SU-DHL-6 (cell line): Measurements from ENCODE around the gene CYLD.
A peak's percentile ranks its signal among the peaks of the same experiment; 100 is the strongest.

Experiments
- H2AFZ ChIP-seq: fragments of 200-600 bp; sonication (generic); 2 replicates; pipeline ENCODE4 v1.6.1; 2014; ENCODE audit warnings: low read depth, mild to moderate bottlenecking, moderate library complexity, mixed read lengths, antibody characterized with exemption, low read length; ENCODE audit not compliant: severe bottlenecking
- H3F3A ChIP-seq: fragments of 200-600 bp; shearing (Covaris generic); 2 replicates; pipeline ENCODE4 v1.6.0; 2016; ENCODE audit warnings: antibody characterized with exemption, mild to moderate bottlenecking; ENCODE audit not compliant: insufficient read depth
- H3K27ac ChIP-seq: fragments of 200-600 bp; sonication (generic); 2 replicates; pipeline ENCODE4 v1.5.1; 2016; ENCODE audit warnings: low read depth, mild to moderate bottlenecking, low read length, moderate library complexity, mixed read lengths
- H3K27me3 ChIP-seq: fragments of 200-600 bp; sonication (generic), shearing (Covaris generic); 2 replicates; pipeline ENCODE4 v1.6.0; 2014; ENCODE audit warnings: mild to moderate bottlenecking, low read length
- H3K36me3 ChIP-seq: fragments of 200-600 bp; sonication (generic); 2 replicates; pipeline ENCODE4 v1.6.1; 2014; ENCODE audit warnings: mild to moderate bottlenecking, low read length, mixed read lengths
- H3K4me2 ChIP-seq: fragments of 300-600, 200-600 bp; shearing (Covaris generic), sonication (generic); 2 replicates; pipeline ENCODE4 v1.6.0; 2014; ENCODE audit warnings: low read length, low read depth, mild to moderate bottlenecking; ENCODE audit not compliant: poor library complexity, severe bottlenecking
- H3K4me3 ChIP-seq: fragments of 200-600 bp; sonication (generic); 2 replicates; pipeline ENCODE4 v1.5.1; 2014; ENCODE audit warnings: antibody characterized with exemption, low read length, mild to moderate bottlenecking, mixed read lengths; ENCODE audit not compliant: insufficient read depth, poor library complexity, severe bottlenecking
- H3K79me2 ChIP-seq: fragments of 200-600 bp; sonication (generic); 2 replicates; pipeline ENCODE4 v1.6.1; 2014; ENCODE audit warnings: mild to moderate bottlenecking, low read length, moderate library complexity; ENCODE audit not compliant: insufficient read depth
- H3K9ac ChIP-seq: fragments of 200-600 bp; sonication (generic); 2 replicates; pipeline ENCODE4 v1.7.0; 2014; ENCODE audit warnings: mild to moderate bottlenecking, low read length
- H3K9me2 ChIP-seq: fragments of 200-600 bp; sonication (generic); replicated peaks from 2 replicates; pipeline ENCODE4 v1.6.1; 2014; ENCODE audit warnings: low read length; ENCODE audit not compliant: insufficient read depth
- H3K9me3 ChIP-seq: fragments of 200-600 bp; sonication (generic); 2 replicates; pipeline ENCODE4 v1.6.1; 2014; ENCODE audit warnings: low read length, mixed read lengths; ENCODE audit not compliant: insufficient read depth
- H4K20me1 ChIP-seq: fragments of 200-600 bp; sonication (generic); 2 replicates; pipeline ENCODE4 v1.6.1; 2014; ENCODE audit warnings: low read depth, mild to moderate bottlenecking, antibody characterized with exemption, low read length, moderate library complexity, mixed read lengths
- EZH2phosphoT487 ChIP-seq: fragments of 200-600 bp; sonication (generic), shearing (Covaris generic); conservative IDR thresholded peaks from 2 replicates; pipeline ENCODE4 v1.6.1; 2018; ENCODE audit warnings: mild to moderate bottlenecking, antibody characterized with exemption, low read length, moderate library complexity, mixed read lengths
- TF ChIP-seq, protein P1 (sequence below): fragments of 200-600 bp; sonication (generic); IDR thresholded peaks from one replicate; pipeline ENCODE4 v1.5.1; 2017; ENCODE audit warnings: antibody characterized with exemption, mild to moderate bottlenecking, low read length, moderate library complexity; ENCODE audit not compliant: insufficient read depth, poor library complexity, severe bottlenecking

CYLD gene

DNA sequence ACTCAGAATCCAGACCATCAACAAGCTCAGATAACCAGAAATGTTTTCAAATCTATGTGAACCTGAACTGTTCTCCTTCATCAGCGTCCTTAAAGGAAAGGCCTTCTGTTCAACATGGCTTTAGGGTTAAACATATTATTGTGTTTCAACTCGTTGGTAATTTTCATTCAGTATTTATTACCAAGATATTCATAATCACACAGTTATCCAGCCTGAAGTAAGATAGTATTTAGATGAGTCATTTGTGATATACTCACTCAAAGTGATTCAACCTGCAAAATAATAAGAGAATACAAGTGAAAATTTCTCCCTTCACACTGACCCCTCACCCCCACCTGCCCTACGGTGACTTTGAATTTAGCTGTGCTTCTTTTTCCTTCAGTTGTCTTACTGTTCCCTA, 3.0 kb downstream of the CYLD start:
- no peaks in the 10 kb centered on the region for H3K9me3 ChIP-seq
- H3K9me2 ChIP-seq, result no peaks in the 10 kb centered on the region
- H2AFZ ChIP-seq, result no peak overlapping the region
- H4K20me1 ChIP-seq, result no peaks in the 10 kb centered on the region
- no peak overlapping the region for H3K9ac ChIP-seq
- H3K36me3 ChIP-seq, result no peaks in the 10 kb centered on the region
- H3F3A ChIP-seq, result no peaks in the 10 kb centered on the region
- no peaks in the 10 kb centered on the region for H3K27me3 ChIP-seq
- no peak overlapping the region for H3K4me2 ChIP-seq
- no peaks in the 10 kb centered on the region for H3K79me2 ChIP-seq
- TF ChIP-seq, protein P1, sequence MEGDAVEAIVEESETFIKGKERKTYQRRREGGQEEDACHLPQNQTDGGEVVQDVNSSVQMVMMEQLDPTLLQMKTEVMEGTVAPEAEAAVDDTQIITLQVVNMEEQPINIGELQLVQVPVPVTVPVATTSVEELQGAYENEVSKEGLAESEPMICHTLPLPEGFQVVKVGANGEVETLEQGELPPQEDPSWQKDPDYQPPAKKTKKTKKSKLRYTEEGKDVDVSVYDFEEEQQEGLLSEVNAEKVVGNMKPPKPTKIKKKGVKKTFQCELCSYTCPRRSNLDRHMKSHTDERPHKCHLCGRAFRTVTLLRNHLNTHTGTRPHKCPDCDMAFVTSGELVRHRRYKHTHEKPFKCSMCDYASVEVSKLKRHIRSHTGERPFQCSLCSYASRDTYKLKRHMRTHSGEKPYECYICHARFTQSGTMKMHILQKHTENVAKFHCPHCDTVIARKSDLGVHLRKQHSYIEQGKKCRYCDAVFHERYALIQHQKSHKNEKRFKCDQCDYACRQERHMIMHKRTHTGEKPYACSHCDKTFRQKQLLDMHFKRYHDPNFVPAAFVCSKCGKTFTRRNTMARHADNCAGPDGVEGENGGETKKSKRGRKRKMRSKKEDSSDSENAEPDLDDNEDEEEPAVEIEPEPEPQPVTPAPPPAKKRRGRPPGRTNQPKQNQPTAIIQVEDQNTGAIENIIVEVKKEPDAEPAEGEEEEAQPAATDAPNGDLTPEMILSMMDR, result no peak
- no peak for TF ChIP-seq EZH2phosphoT487
- no peak overlapping the region for H3K4me3 ChIP-seq
- no peak overlapping the region for H3K27ac ChIP-seq

DNA sequence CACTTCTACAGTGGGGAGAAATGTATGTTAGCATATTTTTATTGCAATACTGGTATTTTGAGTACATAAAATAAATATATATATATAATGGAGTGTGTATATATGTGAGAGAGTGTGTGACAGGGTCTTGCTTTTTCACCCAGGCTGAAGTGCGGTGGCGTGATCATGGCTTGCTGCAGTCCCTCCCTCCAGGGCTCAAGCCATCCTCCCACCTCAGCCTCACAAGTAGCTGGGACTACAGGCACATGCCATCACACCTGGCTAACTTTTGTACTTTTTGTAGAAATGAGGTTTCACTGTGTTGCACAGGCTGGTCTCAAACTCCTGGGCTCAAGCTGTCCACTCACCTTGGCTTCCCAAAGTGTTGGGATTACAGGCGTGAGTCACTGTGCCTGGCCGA, 4.1 kb downstream of the CYLD start:
- no peak overlapping the region for H3K27ac ChIP-seq
- H3K27me3 ChIP-seq, result no peaks in the 10 kb centered on the region
- no peak for TF ChIP-seq EZH2phosphoT487
- TF ChIP-seq, protein P1, result no peak
- H3F3A ChIP-seq, result no peaks in the 10 kb centered on the region
- no peaks in the 10 kb centered on the region for H3K9me2 ChIP-seq
- H2AFZ ChIP-seq, result no peak overlapping the region
- H3K4me3 ChIP-seq, result no peak overlapping the region
- H3K36me3 ChIP-seq, result no peaks in the 10 kb centered on the region
- H3K9ac ChIP-seq, result no peak overlapping the region
- H4K20me1 ChIP-seq, result no peaks in the 10 kb centered on the region
- H3K4me2 ChIP-seq, result no peak overlapping the region
- H3K79me2 ChIP-seq, result no peaks in the 10 kb centered on the region
- H3K9me3 ChIP-seq, result no peaks in the 10 kb centered on the region

DNA sequence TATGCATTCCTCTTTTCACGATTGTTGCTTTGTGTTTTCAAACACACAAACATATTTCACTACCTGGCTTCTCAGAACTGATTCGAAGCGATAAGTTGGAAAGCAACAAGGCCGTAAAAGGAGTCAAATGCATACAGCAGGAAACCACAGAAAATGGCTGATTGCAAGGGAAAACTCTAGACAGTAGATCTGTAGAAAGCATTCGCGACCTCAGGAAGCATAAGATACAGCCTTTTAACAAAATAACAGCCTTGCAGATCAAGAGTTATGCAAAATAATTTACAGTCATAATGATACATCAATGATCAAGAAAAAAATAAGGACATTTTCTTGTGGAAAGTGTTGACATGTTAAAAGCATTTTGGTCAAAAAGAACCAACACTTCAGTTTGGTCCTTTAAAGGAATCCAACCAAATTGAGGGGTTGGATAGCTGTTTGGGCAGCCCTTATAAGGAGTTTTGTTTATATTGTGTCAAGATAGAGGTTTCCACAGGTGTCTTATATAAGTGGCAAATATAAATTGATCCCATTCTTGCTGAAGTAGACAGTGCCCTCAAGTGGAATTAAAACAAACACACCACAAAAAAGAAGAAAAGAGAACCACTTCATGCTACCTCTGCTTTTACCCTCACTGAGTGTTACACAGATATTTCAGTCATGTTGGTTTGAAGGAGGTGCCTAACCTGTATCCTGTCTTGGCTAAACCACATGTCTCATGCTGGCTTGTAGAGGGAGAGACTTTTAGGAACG, 5.5 kb downstream of the CYLD start:
- Histone ChIP-seq H3K27me3 (no peaks in the 10 kb centered on the region), H3K9me3 (no peaks in the 10 kb centered on the region), H3K9me2 (no peaks in the 10 kb centered on the region), H3K36me3 (no peaks in the 10 kb centered on the region), H3F3A (no peaks in the 10 kb centered on the region; the same call in 1 of the 2 replicates), H4K20me1 (no peaks in the 10 kb centered on the region), H2AFZ (no peak overlapping the region), H3K4me2 (no peak overlapping the region), H3K9ac (no peak overlapping the region), H3K4me3 (no peak overlapping the region), H3K27ac (no peak overlapping the region), H3K79me2 (no peaks in the 10 kb centered on the region)
- TF ChIP-seq EZH2phosphoT487, result no peak
- TF ChIP-seq, protein P1, result peak; percentile 20
